Mesenchymal stem cell (in vitro differentiated cells and primary cell): ENCODE results near the gene RPP25L.

Source experiments
- DNase-seq: peaks from one replicate; pipeline ENCODE4 v3.0.0-alpha.2; 2013
- H2AFZ ChIP-seq: one replicate; pipeline ENCODE4 v1.6.1; 2013; ENCODE audit warnings: low read depth, mild to moderate bottlenecking, control low read depth, inconsistent platforms, low read length, moderate library complexity
- H2AK5ac ChIP-seq: 2 replicates; pipeline ENCODE4 v1.6.1; 2013; ENCODE audit warnings: low read length, moderate library complexity, mild to moderate bottlenecking, inconsistent platforms; ENCODE audit not compliant: severe bottlenecking
- H2BK120ac ChIP-seq: one replicate; pipeline ENCODE4 v1.6.1; 2013; ENCODE audit warnings: low read depth, mild to moderate bottlenecking, inconsistent platforms, low read length, moderate library complexity
- H2BK12ac ChIP-seq, 2 experiments: one replicate each; pipeline ENCODE4 v1.6.1; 2013; ENCODE audit warnings: inconsistent platforms in 2 of 2, low read length in 2 of 2, mild to moderate bottlenecking in 2 of 2, moderate library complexity in 2 of 2, control low read depth in 1 of 2
- H2BK15ac ChIP-seq: one replicate; pipeline ENCODE4 v1.6.1; 2013; ENCODE audit warnings: mild to moderate bottlenecking, low read depth, inconsistent platforms; ENCODE audit not compliant: poor library complexity, severe bottlenecking
- H2BK5ac ChIP-seq: 2 replicates; pipeline ENCODE4 v1.6.1; 2013; ENCODE audit warnings: low read depth, mild to moderate bottlenecking, low read length, control low read depth, inconsistent platforms; ENCODE audit not compliant: poor library complexity, severe bottlenecking
- H3K14ac ChIP-seq, 2 experiments: one replicate each; pipeline ENCODE4 v1.6.1; 2013; ENCODE audit warnings: inconsistent platforms in 2 of 2, low read length in 2 of 2, control low read depth in 1 of 2, mild to moderate bottlenecking in 1 of 2, moderate library complexity in 1 of 2
- H3K18ac ChIP-seq, 2 experiments: one replicate each; pipeline ENCODE4 v1.6.1; 2013; ENCODE audit warnings: inconsistent platforms in 2 of 2, low read length in 2 of 2, control low read depth in 1 of 2, low read depth in 1 of 2, mild to moderate bottlenecking in 1 of 2
- H3K23ac ChIP-seq, 2 experiments: one replicate each; pipeline ENCODE4 v1.6.1; 2013; ENCODE audit warnings: inconsistent platforms in 2 of 2, low read length in 2 of 2, mild to moderate bottlenecking in 2 of 2, moderate library complexity in 2 of 2, control low read depth in 1 of 2
- H3K27ac ChIP-seq: 2 replicates; pipeline ENCODE4 v1.5.1; 2013; ENCODE audit warnings: mild to moderate bottlenecking, moderate library complexity, low read length, control low read depth, inconsistent platforms; ENCODE audit not compliant: poor library complexity, severe bottlenecking
- H3K27me3 ChIP-seq, 2 experiments: 2 replicates each; pipeline versions ENCODE4 v1.6.1 to v1.7.0; 2013; ENCODE audit warnings: low read length in 2 of 2, mild to moderate bottlenecking in 2 of 2, moderate library complexity in 2 of 2, control low read depth in 1 of 2, inconsistent platforms in 1 of 2; ENCODE audit not compliant: control insufficient read depth in 1 of 2, insufficient read depth in 1 of 2
- H3K36me3 ChIP-seq, 2 experiments: 2 replicates each; pipeline versions ENCODE4 v1.6.1 to v1.7.0; 2013; ENCODE audit warnings: low read length in 2 of 2, control low read depth in 1 of 2, inconsistent platforms in 1 of 2, low read depth in 1 of 2, mild to moderate bottlenecking in 1 of 2; ENCODE audit not compliant: insufficient read depth in 2 of 2, control insufficient read depth in 1 of 2
- H3K4ac ChIP-seq, 2 experiments: one replicate each; pipeline ENCODE4 v1.6.1; 2013; ENCODE audit warnings: inconsistent platforms in 2 of 2, low read length in 2 of 2, mild to moderate bottlenecking in 2 of 2, moderate library complexity in 2 of 2, control low read depth in 1 of 2, low read depth in 1 of 2
- H3K4me1 ChIP-seq: 2 replicates; pipeline ENCODE4 v1.6.1; 2013; ENCODE audit warnings: low read depth, low read length, control low read depth; ENCODE audit not compliant: control insufficient read depth, insufficient read depth
- H3K4me2 ChIP-seq: 2 replicates; pipeline ENCODE4 v1.6.1; 2013; ENCODE audit warnings: low read length, mild to moderate bottlenecking, inconsistent platforms; ENCODE audit not compliant: poor library complexity, severe bottlenecking
- H3K4me3 ChIP-seq, 2 experiments: 2 replicates each; pipeline versions ENCODE4 v1.5.1 to v1.7.0; 2013; ENCODE audit warnings: low read length in 2 of 2, mild to moderate bottlenecking in 2 of 2, control low read depth in 1 of 2, low read depth in 1 of 2; ENCODE audit not compliant: insufficient read depth in 1 of 2
- H3K79me1 ChIP-seq: replicated peaks from 2 replicates; pipeline ENCODE4 v1.6.1; 2013; ENCODE audit warnings: mild to moderate bottlenecking, control low read depth, low read length, inconsistent platforms; ENCODE audit not compliant: poor library complexity, severe bottlenecking
- H3K9ac ChIP-seq: 2 replicates; pipeline ENCODE4 v1.7.0; 2013; ENCODE audit warnings: mild to moderate bottlenecking, low read length, moderate library complexity
- H3K9me3 ChIP-seq: 2 replicates; pipeline ENCODE4 v1.7.0; 2013; ENCODE audit warnings: mild to moderate bottlenecking, low read length; ENCODE audit not compliant: control insufficient read depth
- H4K8ac ChIP-seq: one replicate; pipeline ENCODE4 v1.6.1; 2013; ENCODE audit warnings: inconsistent platforms, mild to moderate bottlenecking, low read length, moderate library complexity
- H4K91ac ChIP-seq: one replicate; pipeline ENCODE4 v1.6.1; 2013; ENCODE audit warnings: mild to moderate bottlenecking, low read length, inconsistent platforms
- WGBS: methylation state at CpG from one replicate; pipeline ENCODE4 v1.1.7; 2013; ENCODE audit warnings: mixed read lengths; 5-methylcytosine and 5-hydroxymethylcytosine counted together

Gene RPP25L

DNA sequence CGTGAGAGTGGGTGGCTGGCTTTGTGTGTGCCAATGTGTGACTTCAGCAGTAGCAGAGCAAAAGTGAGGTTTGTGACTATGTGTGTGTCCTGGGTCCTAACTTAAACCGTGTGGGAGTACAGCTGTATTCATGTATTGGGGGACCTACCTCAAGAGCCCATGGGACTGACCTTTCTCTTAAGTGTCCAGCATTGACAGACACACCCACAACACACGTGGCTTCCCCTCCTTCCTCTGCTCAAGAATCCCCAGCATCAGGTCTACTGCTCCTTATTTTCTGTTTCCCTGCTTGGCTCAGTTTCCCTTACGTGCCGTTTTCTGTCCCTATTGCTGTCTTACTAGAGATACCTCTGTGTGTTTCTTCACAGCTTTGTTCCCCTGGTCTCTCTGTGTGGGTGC, 40.7 kb upstream of the RPP25L start:
- peak overlapping the region; percentile 77 for H3K4me2 ChIP-seq
- H4K91ac ChIP-seq, result peak overlapping the region; percentile 77
- H3K9me3 ChIP-seq, result no peaks in the 10 kb centered on the region
- peak overlapping the region in 1 of 2 experiments; percentile 73 for H3K23ac ChIP-seq
- H3K9ac ChIP-seq, result peak overlapping the region; percentile 83
- no peak overlapping the region for H2BK120ac ChIP-seq
- H3K27ac ChIP-seq, result no peak overlapping the region
- no peak overlapping the region for H2BK5ac ChIP-seq
- no peak overlapping the region for H2AFZ ChIP-seq
- peak overlapping the region in 1 of 2 experiments; percentile 88 for H3K14ac ChIP-seq
- H3K27me3 ChIP-seq, result no peaks in the 10 kb centered on the region
- H2BK15ac ChIP-seq, result peak overlapping the region; percentile 68
- peak overlapping the region; percentile 0 for H4K8ac ChIP-seq
- WGBS, result 41% methylated on average over 5 of the region's 5 CpGs
- H2AK5ac ChIP-seq, result no peak overlapping the region
- peak overlapping the region; percentile 1 to 94 for H3K18ac ChIP-seq
- DNase-seq, result no peak
- H3K79me1 ChIP-seq, result peaks cover 27% of the 10 kb centered on the region
- H3K4me3 ChIP-seq, result peak overlapping the region in 1 of 2 experiments; percentile 82
- peak overlapping the region; percentile 37 to 85 for H3K4ac ChIP-seq
- H3K36me3 ChIP-seq, result peaks cover 29 to 33% of the 10 kb centered on the region in 2 experiments
- H2BK12ac ChIP-seq, result peak overlapping the region; percentile 69 to 88
- H3K4me1 ChIP-seq, result peaks cover 34% of the 10 kb centered on the region

DNA sequence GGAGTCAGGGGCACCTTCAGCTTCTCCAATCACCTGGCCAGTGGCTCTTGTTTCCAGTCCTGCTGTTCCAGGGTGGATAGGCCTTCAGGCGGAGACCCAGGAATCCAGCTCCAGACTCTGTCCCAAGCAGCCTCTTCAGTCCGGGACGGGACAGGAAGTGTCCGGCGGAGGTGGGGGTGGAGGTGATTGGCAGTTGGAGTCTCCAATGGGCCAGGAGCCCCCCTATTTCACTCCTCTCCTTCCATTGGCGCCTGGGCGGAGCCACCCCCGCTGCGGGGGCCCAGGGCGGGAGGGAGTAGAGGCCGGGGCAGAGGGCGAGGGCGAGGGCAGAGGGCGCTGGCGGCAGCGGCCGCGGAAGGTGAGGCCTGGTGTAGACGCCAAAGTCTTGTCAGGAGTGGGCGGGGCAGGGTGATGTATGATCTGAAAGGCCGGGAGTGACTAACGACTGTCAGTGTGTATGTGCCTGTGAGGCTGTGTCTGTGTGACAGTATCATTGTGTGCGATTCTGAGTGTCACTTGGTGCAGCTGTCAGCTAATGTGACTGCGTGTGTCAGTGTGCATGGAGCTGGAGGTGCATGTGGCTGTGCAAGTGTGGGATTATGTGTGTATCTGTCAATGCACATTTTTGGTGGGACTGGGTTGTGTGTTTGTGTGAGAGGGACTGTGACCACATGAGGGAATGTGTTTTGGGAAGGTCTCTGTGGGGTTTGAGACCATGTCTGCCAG, 40.1 kb upstream of the RPP25L start, which contains the start of gene IL11RA:
Gene IL11RA (plus strand): TSS at position 310 of the 726 bp plus-strand sequence. CDS start 3,033 bp downstream, outside the sequence.
- Histone ChIP-seq H3K23ac (peak within 1 kb of the TSS in 1 of 2 experiments; percentile 73), H3K14ac (peak within 1 kb of the TSS in 1 of 2 experiments; percentile 88), H3K9ac (peak within 1 kb of the TSS; percentile 83), H3K4me3 (peak within 1 kb of the TSS; percentile 57 to 82), H3K18ac (peak within 1 kb of the TSS; percentile 75 to 94), H3K4me2 (peak within 1 kb of the TSS; percentile 77), H3K27me3 (no peaks in the 10 kb centered on the region), H3K36me3 (peaks cover 29 to 33% of the 10 kb centered on the region in 2 experiments), H3K27ac (peak within 1 kb of the TSS; percentile 74), H2BK12ac (peak within 1 kb of the TSS; percentile 69 to 88), H2BK15ac (peak within 1 kb of the TSS; percentile 68), H2AFZ (peak within 1 kb of the TSS; percentile 46), H3K79me1 (peaks cover 29% of the 10 kb centered on the region), H3K9me3 (no peaks in the 10 kb centered on the region), H4K91ac (peak within 1 kb of the TSS; percentile 77), H2BK120ac (no peak within 1 kb of the TSS), H2AK5ac (peak within 1 kb of the TSS; percentile 6), H3K4me1 (peaks cover 40% of the 10 kb centered on the region), H3K4ac (peak within 1 kb of the TSS; percentile 51 to 85), H2BK5ac (no peak within 1 kb of the TSS), H4K8ac (peak within 1 kb of the TSS; percentile 73)
- peak; percentile 88 for DNase-seq
- under 1% methylated on average over 21 of the region's 24 CpGs for WGBS

DNA sequence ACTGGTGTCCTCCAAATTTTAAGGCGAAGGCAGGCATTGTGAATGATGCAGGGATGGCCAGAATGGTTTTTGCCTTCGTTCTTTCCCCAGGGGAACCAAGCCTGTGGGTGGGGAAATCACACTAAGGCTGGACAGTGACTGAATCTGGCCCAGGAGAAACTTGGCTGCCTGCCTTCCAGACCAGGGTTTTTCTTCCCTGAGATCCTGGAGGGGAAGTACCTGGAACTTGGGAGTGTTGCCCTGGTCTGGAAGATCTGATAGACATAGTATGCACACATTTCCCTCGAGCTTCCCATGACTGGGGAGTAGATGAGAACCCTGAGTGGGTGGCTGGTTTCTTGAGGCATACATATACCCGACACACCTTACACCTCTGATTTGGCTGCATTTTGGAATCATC, 39.4 kb upstream of the RPP25L start:
- peak; percentile 48 for DNase-seq
- Histone ChIP-seq H3K36me3 (peaks cover 27 to 28% of the 10 kb centered on the region in 2 experiments), H3K4me2 (peak overlapping the region; percentile 77), H3K79me1 (peaks cover 29% of the 10 kb centered on the region), H3K4me1 (peaks cover 41% of the 10 kb centered on the region), H4K8ac (peak overlapping the region; percentile 28), H2BK120ac (no peak overlapping the region), H2BK12ac (no peak overlapping the region), H3K14ac (no peak overlapping the region), H3K23ac (no peak overlapping the region), H3K9me3 (no peaks in the 10 kb centered on the region), H2BK5ac (no peak overlapping the region), H2BK15ac (no peak overlapping the region), H2AK5ac (peak overlapping the region; percentile 6), H3K27me3 (no peaks in the 10 kb centered on the region), H3K4me3 (peak overlapping the region in 1 of 2 experiments; percentile 82), H3K18ac (peak overlapping the region; percentile 9 to 61), H2AFZ (no peak overlapping the region), H3K9ac (peak overlapping the region; percentile 83), H4K91ac (peak overlapping the region; percentile 29), H3K27ac (peak overlapping the region; percentile 74), H3K4ac (peak overlapping the region; percentile 51 to 55)
- 73% methylated on average over 2 of the region's 4 CpGs for WGBS

DNA sequence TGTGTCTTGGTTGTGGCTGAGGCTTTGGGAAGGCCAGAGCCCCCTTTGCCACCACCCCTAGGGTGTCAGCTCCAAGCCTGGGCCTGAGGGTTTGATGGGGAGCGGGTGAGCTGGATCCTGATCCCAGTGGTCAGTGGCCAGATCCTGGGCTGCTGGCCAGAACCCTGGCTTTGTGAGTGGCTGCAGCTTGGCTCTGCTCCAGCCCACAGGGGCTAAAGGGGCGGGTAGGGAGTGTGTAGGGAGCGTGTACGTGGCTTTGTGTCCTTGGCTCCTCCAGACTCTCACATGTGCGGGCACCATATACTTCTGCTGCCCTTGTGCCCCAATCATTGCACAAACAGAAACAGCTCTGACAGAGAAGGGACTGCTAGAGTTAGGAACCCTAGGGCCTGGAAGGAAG, 38.9 kb upstream of the RPP25L start:
- Histone ChIP-seq H3K4me3 (peak overlapping the region in 1 of 2 experiments; percentile 82), H4K8ac (no peak overlapping the region), H2AK5ac (no peak overlapping the region), H3K14ac (no peak overlapping the region), H4K91ac (peak overlapping the region; percentile 7), H3K4ac (no peak overlapping the region), H2BK5ac (no peak overlapping the region), H2BK12ac (no peak overlapping the region), H3K23ac (no peak overlapping the region), H3K79me1 (peaks cover 29% of the 10 kb centered on the region), H3K9me3 (no peaks in the 10 kb centered on the region), H3K18ac (no peak overlapping the region), H3K27ac (no peak overlapping the region), H2AFZ (no peak overlapping the region), H3K4me2 (no peak overlapping the region), H3K36me3 (peaks cover 27 to 28% of the 10 kb centered on the region in 2 experiments), H2BK120ac (no peak overlapping the region), H3K27me3 (no peaks in the 10 kb centered on the region), H3K9ac (no peak overlapping the region), H3K4me1 (peaks cover 44% of the 10 kb centered on the region), H2BK15ac (no peak overlapping the region)
- WGBS, result 93% methylated on average over 2 of the region's 5 CpGs
- DNase-seq, result no peak
